Endothelial cell of umbilical vein (primary cell): ENCODE data around the gene SFI1. TPM values are rescaled to one million over a fixed set of nuclear protein-coding genes. Genes with fewer than 3 reads are reported as not detected.

ENCODE experiments used
- BruUV-seq: library from RNA; stranded (reverse); fragments of 400-500 nt; replicated peaks from 2 replicates; lab custom pipeline; 2021; lab: Mats Ljungman, UMichigan
- CTCF ChIA-PET: fragments of 300-600, 350-600 bp; sonication (Branson Sonifier 250); formaldehyde crosslinking; loops from one replicate; lab custom pipeline; 2021; ENCODE audit warnings: antibody characterized with exemption, inconsistent platforms; lab: Charles Lee
- POLR2A ChIA-PET: fragments of 300-600, 350-600 bp; sonication (Branson Sonifier 250); formaldehyde crosslinking; loops from one replicate; lab custom pipeline; 2021; ENCODE audit warnings: antibody characterized with exemption, inconsistent platforms; lab: Charles Lee
- DNase-seq: peaks from one replicate; pipeline ENCODE4 v3.0.0-alpha.2; 2011; ENCODE audit warnings: low read depth, low spot score
- FAIRE-seq: peaks from 2 replicates; lab custom pipeline; 2011; peaks lifted over from hg19 to GRCh38; lab: Jason Lieb, UNC
- H2AFZ ChIP-seq: 2 replicates; pipeline ENCODE4 v1.6.0; 2012; ENCODE audit warnings: low read depth, low read length, control low read depth, inconsistent platforms
- H3K27ac ChIP-seq: 2 replicates; pipeline ENCODE4 v1.5.1; 2011; ENCODE audit warnings: low read depth, mild to moderate bottlenecking, control low read depth, low read length, moderate library complexity; ENCODE audit not compliant: insufficient read depth
- H3K27me3 ChIP-seq, 2 experiments: 2 replicates each; pipeline versions ENCODE4 v1.6.0 to v1.6.1; 2011; ENCODE audit warnings: low read length in 2 of 2, mixed read lengths in 1 of 2; ENCODE audit not compliant: control insufficient read depth in 2 of 2, insufficient read depth in 2 of 2
- H3K36me3 ChIP-seq, 2 experiments: 2 replicates in 1 of 2; 3 replicates in 1 of 2; pipeline ENCODE4 v1.5.1; 2011; ENCODE audit warnings: low read length in 2 of 2, mild to moderate bottlenecking in 1 of 2, moderate library complexity in 1 of 2; ENCODE audit not compliant: control insufficient read depth in 2 of 2, insufficient read depth in 2 of 2; ENCODE audit errors: extremely low read depth in 1 of 2
- H3K4me1 ChIP-seq: 3 replicates; pipeline ENCODE4 v1.5.1; 2011; ENCODE audit warnings: mild to moderate bottlenecking, low read length; ENCODE audit not compliant: control insufficient read depth, insufficient read depth; ENCODE audit errors: extremely low read depth
- H3K4me2 ChIP-seq: 2 replicates; pipeline ENCODE4 v1.6.1; 2011; ENCODE audit warnings: low read length, control low read depth, mixed read lengths; ENCODE audit not compliant: insufficient read depth
- H3K4me3 ChIP-seq, 3 experiments: fragments of 200-600 bp in 1 of 3; sonication (generic), shearing (Covaris generic) in 1 of 3; replicated peaks in 1 of 3; 2 replicates each; pipeline ENCODE4 v1.5.1; 2011 to 2016; ENCODE audit warnings: control low read depth in 3 of 3, low read length in 3 of 3, mild to moderate bottlenecking in 2 of 3, inconsistent platforms in 1 of 3, low read depth in 1 of 3, moderate library complexity in 1 of 3; ENCODE audit not compliant: insufficient read depth in 1 of 3
- H3K79me2 ChIP-seq: 2 replicates; pipeline ENCODE4 v1.6.0; 2012; ENCODE audit warnings: low read length, inconsistent platforms; ENCODE audit not compliant: control insufficient read depth, insufficient read depth
- H3K9ac ChIP-seq: replicated peaks from 2 replicates; pipeline ENCODE3; 2011; ENCODE audit warnings: low read length, control low read depth; ENCODE audit not compliant: insufficient read depth; ENCODE audit errors: extremely low read depth
- H3K9me1 ChIP-seq: replicated peaks from 3 replicates; pipeline ENCODE4 v1.6.0; 2011; ENCODE audit warnings: mild to moderate bottlenecking, low read length; ENCODE audit not compliant: control insufficient read depth, insufficient read depth; ENCODE audit errors: extremely low read depth
- H3K9me3 ChIP-seq: replicated peaks from 2 replicates; pipeline ENCODE4 v1.5.1; 2012; ENCODE audit warnings: low read length, inconsistent platforms; ENCODE audit not compliant: control insufficient read depth, insufficient read depth
- H4K20me1 ChIP-seq: replicated peaks from 2 replicates; pipeline ENCODE3; 2011; ENCODE audit warnings: mild to moderate bottlenecking, low read length; ENCODE audit not compliant: control insufficient read depth, insufficient read depth; ENCODE audit errors: extremely low read depth
- CTCF ChIP-seq, 2 donors: IDR thresholded peaks; 1 replicate in 1 of 2; 2 replicates in 1 of 2; pipeline ENCODE4 v1.5.1; 2011; ENCODE audit warnings: low read length in 2 of 2, mild to moderate bottlenecking in 2 of 2, moderate library complexity in 2 of 2, control low read depth in 1 of 2, inconsistent platforms in 1 of 2, low read depth in 1 of 2; ENCODE audit not compliant: insufficient read depth in 1 of 2; ENCODE audit errors: extremely low read depth in 1 of 2
- EZH2 ChIP-seq: IDR thresholded peaks from 2 replicates; pipeline ENCODE4 v1.6.1; 2012; ENCODE audit warnings: borderline replicate concordance, low read depth, mild to moderate bottlenecking, moderate library complexity, low read length, inconsistent platforms; ENCODE audit not compliant: severe bottlenecking
- FOS ChIP-seq: IDR thresholded peaks from 2 replicates; pipeline ENCODE4 v1.6.1; 2011; ENCODE audit warnings: mild to moderate bottlenecking, low read length, moderate library complexity, borderline replicate concordance; ENCODE audit not compliant: insufficient read depth
- GATA2 ChIP-seq: IDR thresholded peaks from 2 replicates; pipeline ENCODE4 v1.7.0; 2011; ENCODE audit warnings: low read depth, mild to moderate bottlenecking, moderate library complexity, mixed read lengths, low read length; ENCODE audit not compliant: insufficient read length, insufficient read depth
- JUN ChIP-seq: IDR thresholded peaks from 2 replicates; pipeline ENCODE4 v1.6.1; 2011; ENCODE audit warnings: borderline replicate concordance, low read depth; ENCODE audit not compliant: insufficient read length, insufficient read depth
- MAX ChIP-seq: IDR thresholded peaks from 2 replicates; pipeline ENCODE4 v1.6.1; 2011; ENCODE audit not compliant: insufficient read depth, insufficient read length
- MYC ChIP-seq: IDR thresholded peaks from one replicate; pipeline ENCODE4 v1.6.1; 2011; ENCODE audit warnings: mild to moderate bottlenecking, low read depth, low read length
- POLR2A ChIP-seq: IDR thresholded peaks from 2 replicates; pipeline ENCODE4 v1.6.1; 2012; ENCODE audit warnings: low read depth, mild to moderate bottlenecking, control low read depth, low read length
- POLR2AphosphoS5 ChIP-seq: IDR thresholded peaks from 2 replicates; pipeline ENCODE4 v1.6.1; 2012; ENCODE audit warnings: low read depth, mild to moderate bottlenecking, control low read depth, low read length, moderate library complexity; ENCODE audit not compliant: insufficient read depth
- dilution Hi-C: fragments of 300-500 bp; cut with MboI; formaldehyde crosslinking; loops from one replicate; pipeline ENCODE4 v1.15.0; 2019; ENCODE audit warnings: low sequenced_read_pairs; ENCODE audit not compliant: extremely low pct_ligation_motif_present
- intact Hi-C: fragments of 100-400 bp; cut with micrococcal nuclease; formaldehyde crosslinking; loops from one replicate; pipeline ENCODE4 v1.10.0; 2022
- polyA plus RNA-seq, 4 experiments: library from polyadenylated mRNA; depleted of rRNA in 3 of 4; stranded (reverse) in 3 of 4; unstranded in 1 of 4; fragments of >200 nt; gene quantifications; 2 replicates each; pipeline versions ENCODE4 v1.2.1 to v1.2.3, GENCODE V29; 2011 to 2012; ENCODE audit warnings: missing spikeins in 1 of 4
- total RNA-seq: library from RNA; stranded (reverse); gene quantifications from 2 replicates; pipeline ENCODE4 v1.2.3, GENCODE V29; 2021

SFI1 gene
- total and polyA plus RNA-seq, 2 donors (not counting 3 experiments of a cell fraction or from before 2014, with no cell fraction given) = 12.5 to 46.4 TPM

- FAIRE-seq (no peak), DNase-seq (no peak)
- H3K9ac ChIP-seq = no peak overlapping the region
- no peak overlapping the region for H3K4me3 ChIP-seq
- no peaks in the 10 kb centered on the region for H3K36me3 ChIP-seq
- dilution Hi-C loops = no loop called here
- H3K4me1 ChIP-seq = no peaks in the 10 kb centered on the region
- no peak overlapping the region for H2AFZ ChIP-seq
- no peak for TF ChIP-seq MAX
- no peaks in the 10 kb centered on the region for H3K9me3 ChIP-seq
- no peaks in the 10 kb centered on the region for H3K9me1 ChIP-seq
- no peaks in the 10 kb centered on the region for H4K20me1 ChIP-seq
- intact Hi-C loops = no loop called here
- ChIA-PET POLR2A (no interaction called here), CTCF (no interaction called here)
- no peak overlapping the region for H3K4me2 ChIP-seq
- no peaks in the 10 kb centered on the region for H3K27me3 ChIP-seq
- peaks cover 8% of the 10 kb centered on the region for H3K79me2 ChIP-seq
- no TSS peak for BruUV-seq
- no peak overlapping the region for H3K27ac ChIP-seq
Measured at GRCh38 chr22:31508536-31508935, 12.2 kb downstream of the SFI1 start.

- FAIRE-seq (no peak), DNase-seq (no peak)
- intact Hi-C loops (no loop called here), dilution Hi-C loops (no loop called here)
- BruUV-seq = no TSS peak
- Histone ChIP-seq H3K27ac (no peak overlapping the region), H3K9me3 (no peaks in the 10 kb centered on the region), H3K4me2 (no peak overlapping the region), H3K36me3 (no peaks in the 10 kb centered on the region), H3K9ac (no peak overlapping the region), H3K4me1 (no peaks in the 10 kb centered on the region), H3K9me1 (no peaks in the 10 kb centered on the region), H3K27me3 (no peaks in the 10 kb centered on the region), H3K4me3 (no peak overlapping the region), H2AFZ (no peak overlapping the region), H4K20me1 (no peaks in the 10 kb centered on the region), H3K79me2 (peaks cover 8% of the 10 kb centered on the region)
- ChIA-PET POLR2A (no interaction called here), CTCF (no interaction called here)
- TF ChIP-seq MAX (no peak), POLR2AphosphoS5 (no peak), POLR2A (no peak), GATA2 (no peak), FOS (no peak), CTCF (IDR thresholded peaks at IDR 0.05; ENCODE audit: extremely low read depth in 1 of 2, insufficient read depth in 1 of 2, low read depth in 1 of 2, low read length in 2 of 2) (no peak), MYC (no peak), JUN (no peak), EZH2 (no peak)
Measured at GRCh38 chr22:31509061-31509762, 12.9 kb downstream of the SFI1 start.
